NAMALWA (cell line): ENCODE measurements around the gene OTULIN.

ENCODE experiments used
- DNase-seq: peaks from one replicate; pipeline ENCODE4 v3.0.0-alpha.2; 2015; ENCODE audit warnings: low spot score

OTULIN gene

GRCh38 chr5:14720236-14720923, 55.9 kb downstream of the OTULIN start:
- no peak for DNase-seq

DNA sequence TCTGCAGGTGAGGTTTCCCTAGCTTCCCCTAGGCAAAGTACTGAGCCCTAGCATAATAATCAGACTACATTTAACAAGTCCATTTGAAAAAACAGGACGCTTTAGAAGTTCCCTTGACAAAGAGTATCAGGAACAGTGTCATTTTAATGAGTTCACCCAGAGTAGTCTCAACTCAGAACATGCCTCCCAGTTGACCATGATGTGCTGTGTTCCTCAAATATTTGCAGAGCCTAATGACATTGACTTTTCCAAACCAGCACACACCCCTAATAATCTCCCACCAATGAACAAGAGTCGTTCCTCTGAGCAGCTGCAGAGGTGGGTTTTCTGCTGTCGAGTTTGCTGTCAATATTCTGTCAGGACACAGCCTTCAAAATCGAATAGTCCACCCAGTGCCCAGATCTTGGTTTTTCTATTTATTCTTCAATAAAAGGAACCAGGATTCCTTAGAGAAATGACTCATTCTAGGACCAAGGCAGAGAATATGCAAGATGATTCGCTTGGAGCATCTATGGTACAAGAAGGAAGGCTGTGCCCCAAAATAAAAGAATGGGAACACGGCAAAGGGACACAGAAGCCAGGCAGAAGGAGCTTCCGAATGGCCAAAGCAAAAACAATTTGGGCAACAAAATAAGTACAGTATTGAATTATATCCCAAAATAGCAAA, 57.6 kb downstream of the OTULIN start:
- DNase-seq, result no peak

- no peak for DNase-seq
Measured at GRCh38 chr5:14722923-14723322, 58.4 kb downstream of the OTULIN start.

- no peak for DNase-seq
Measured at GRCh38 chr5:14723701-14724132, 59.2 kb downstream of the OTULIN start.

DNA sequence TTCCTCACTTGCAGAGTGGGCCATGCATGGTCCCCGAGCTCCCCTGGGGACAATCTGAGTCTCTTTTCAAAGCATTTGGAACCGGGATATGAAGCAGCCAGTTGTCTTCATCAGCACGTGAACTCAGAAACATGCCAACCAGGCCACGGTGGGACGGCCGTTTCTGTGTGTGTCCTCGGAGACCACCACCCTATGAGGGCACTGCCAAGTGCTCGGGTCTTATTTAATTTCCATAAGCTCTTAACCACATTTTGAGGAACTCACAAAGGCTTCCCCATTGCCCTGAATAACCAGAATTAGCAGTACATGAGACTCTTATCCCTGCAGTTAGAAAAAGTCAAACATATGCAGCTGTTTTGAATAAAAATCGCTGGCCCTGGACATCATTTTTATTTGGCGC, 60.1 kb downstream of the OTULIN start:
- no peak for DNase-seq

DNA sequence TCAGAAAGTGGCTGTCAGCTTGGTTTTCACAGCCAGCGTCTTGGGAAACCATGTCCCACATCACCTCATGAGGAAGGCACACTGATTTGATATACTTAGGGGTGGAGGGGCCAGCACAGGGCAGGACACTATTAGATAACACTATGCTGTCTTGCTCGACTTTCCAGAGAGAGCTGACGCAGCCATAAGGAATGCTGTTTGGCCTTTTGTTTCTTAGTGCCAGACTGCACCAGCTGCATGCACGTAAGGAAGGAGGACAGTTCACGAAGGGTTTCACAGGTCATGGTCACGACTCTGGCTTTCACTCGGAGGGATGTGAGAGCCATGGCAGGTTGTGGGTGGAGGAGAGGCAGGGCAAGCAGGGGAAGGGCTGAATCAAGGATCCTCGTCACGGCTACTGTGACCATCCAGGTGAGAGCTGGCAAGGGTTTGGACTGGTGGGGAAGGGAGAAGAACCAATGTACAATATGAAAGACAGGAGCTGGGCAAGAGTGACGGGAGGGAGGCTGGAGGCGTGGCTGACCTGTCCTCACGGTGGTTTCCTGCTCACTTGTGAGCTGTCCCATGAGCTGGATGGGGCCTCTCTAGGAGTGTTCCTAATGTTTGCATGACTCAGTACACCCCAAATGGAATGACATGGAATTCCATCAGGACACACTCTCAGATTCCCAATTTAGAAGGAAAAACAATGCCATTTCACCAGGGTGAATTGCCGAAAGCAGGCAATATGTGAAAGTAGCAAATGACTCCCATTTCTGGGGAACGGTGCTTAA, 61.7 kb downstream of the OTULIN start:
- no peak for DNase-seq

DNA sequence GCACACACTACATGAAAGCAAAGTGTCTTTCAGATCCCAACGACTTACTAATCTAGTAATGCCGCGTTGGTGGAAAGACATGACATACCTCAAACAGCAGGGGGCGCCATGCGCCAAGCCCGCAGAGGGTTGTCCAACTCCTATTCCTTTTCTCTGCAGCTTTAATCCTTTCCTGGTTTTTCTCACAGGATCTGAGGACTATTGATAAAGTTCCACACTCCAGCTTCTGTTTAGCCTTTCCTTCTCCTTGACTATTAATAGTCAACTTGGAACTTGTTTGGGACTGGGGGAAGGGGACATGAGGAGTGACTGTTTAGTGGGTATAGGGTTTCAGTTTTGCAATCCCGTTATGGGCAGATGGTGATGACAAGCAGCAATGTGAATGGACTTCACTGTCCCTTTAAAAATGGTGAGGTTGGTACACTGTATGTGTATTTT, 62.9 kb downstream of the OTULIN start:
- peak; percentile 82 for DNase-seq

DNA sequence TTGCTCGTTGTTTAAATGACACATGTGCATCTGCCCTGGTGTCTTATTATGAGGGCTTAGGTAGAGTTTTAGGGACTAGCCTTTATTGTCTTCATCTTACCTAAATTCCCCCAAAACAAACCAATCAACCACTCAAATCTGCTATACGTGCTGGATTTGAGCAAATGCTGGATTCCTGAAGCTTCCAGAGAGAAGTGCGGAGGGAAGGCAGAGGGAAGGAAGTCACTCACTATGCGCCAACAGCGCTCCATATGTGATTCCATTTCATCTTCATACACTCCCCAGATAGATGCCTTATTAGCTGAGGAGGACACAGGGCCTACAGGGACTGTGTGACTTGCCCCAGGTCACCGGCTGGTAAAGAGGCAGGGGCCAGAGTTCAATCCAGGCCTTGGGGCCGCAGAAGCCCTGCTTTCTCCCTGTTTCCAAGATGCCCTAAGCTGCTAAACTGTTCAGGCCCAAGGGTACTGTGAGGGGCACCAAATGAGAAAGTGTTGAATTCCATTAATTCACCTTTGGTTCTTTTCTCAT, 63.5 kb downstream of the OTULIN start:
- DNase-seq, result no peak

GRCh38 chr5:14728459-14728938, 64.0 kb downstream of the OTULIN start:
- DNase-seq, result no peak

GRCh38 chr5:14729448-14730385, 65.2 kb downstream of the OTULIN start:
- DNase-seq, result no peak

- no peak for DNase-seq
Measured at GRCh38 chr5:14730466-14730865, 65.9 kb downstream of the OTULIN start.

GRCh38 chr5:14730881-14731280, 66.4 kb downstream of the OTULIN start:
- DNase-seq, result no peak

- DNase-seq, result no peak
Measured at GRCh38 chr5:14732991-14733390, 68.5 kb downstream of the OTULIN start.

GRCh38 chr5:14733661-14734060, 69.1 kb downstream of the OTULIN start:
- DNase-seq, result no peak

DNA sequence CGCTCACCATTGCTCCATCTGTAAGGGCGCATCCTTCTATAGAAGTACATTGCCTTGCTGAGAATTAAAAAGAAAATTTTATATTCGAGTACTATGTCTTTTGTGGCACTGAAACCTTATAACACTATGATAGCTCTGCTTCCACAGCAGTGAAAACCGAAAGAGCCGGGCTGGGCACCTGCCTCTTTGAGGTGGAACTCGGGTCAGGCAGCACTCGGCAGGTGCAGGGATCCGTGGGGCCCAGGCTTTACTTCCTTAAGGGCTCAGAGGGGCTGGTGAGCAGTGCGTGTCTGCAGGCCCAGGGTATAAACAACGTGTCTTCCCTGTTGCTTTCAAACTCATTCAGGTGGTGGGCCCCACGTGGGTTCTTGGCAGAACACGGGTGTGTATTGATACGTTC, 69.9 kb downstream of the OTULIN start:
- DNase-seq, result no peak

DNA sequence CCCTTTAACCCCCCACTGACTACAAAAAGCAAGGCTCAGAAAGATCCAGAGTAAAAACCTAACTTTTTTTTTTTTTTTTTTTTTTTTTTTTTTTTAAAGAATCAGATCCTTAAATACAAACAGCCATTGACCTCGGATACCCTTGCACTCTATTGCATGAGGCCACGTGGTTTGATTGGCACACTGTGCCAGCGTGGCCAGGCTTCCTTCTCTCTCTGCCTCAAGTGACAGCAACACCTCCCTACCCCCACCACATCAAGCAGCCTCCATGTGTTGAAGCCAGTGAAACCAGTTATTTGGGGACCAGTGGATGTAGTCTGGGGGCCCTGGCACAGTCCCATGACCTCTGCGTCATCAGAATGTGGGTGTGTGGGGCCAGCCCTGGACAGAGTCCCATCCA, 71.4 kb downstream of the OTULIN start:
- DNase-seq, result no peak

DNA sequence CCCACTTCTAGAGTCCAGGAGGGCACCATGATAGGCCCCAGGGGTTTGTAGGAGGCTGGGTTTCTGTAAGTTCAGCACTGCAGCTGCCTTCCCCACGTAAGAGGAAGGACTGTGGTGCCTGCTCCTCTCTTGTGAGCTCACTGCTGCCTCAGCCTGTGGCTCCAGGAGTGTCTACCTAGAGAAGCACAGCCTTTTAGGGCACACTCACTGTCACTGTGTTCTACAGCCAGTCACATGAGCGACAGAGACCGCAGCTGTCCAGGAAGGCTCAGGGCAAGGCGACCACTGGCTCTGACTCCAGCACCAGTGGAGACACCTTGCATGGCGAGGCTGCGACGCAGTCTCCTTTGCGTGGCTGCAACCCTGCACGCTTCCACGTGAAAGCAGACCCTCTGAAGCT, 72.8 kb downstream of the OTULIN start:
- DNase-seq, result no peak

- DNase-seq, result no peak
Measured at GRCh38 chr5:14738050-14738449, 73.5 kb downstream of the OTULIN start.

DNA sequence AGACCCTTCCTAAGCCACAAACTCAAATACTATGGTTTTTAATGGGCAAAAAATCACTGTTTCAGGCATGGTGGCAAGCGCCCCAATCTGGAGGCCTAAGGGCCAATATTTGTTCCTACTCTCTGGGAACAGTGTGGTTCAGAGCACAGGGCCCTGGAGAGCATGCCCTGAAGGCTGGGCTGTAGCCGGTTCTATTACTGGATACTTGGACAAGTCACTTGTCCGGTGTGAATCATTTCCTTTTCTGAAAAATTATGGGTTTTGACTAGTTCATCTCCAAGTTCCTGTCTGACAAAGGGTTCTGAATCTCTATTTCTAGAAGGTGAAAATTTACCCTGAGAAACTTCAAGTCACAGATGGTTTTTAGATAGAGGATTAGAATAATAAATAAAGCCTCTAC, 75.0 kb downstream of the OTULIN start:
- DNase-seq, result no peak

DNA sequence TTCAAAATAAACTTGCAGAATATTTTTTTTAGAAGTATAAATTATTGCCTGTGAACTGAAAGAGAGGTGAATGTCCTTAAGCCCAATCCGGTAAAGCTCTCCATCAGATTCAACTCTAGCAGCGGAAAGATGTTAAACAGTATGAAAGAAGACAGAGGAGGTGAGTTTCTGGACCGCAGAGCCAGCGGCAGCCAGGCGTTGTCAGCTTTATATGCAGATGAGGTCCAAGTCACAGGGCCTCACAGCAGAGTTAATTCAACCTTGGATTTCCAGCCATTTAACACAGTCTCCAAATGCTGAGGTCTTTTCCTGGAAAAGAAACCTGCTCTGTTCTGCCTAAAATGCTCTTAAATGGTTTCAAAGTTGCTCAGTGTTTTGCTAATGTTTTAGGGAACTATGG, 75.5 kb downstream of the OTULIN start:
- no peak for DNase-seq

GRCh38 chr5:14741131-14741530, 76.6 kb downstream of the OTULIN start:
- no peak for DNase-seq
